Muscle of leg (tissue), 16 donors: Measurements from ENCODE around the gene PITX2. TPM values are rescaled to one million over a fixed set of nuclear protein-coding genes. Genes with fewer than 3 reads are reported as not detected.

Experiments used
- DNase-seq: peaks from one replicate; pipeline ENCODE4 v3.0.0; 2013
- H3K27ac ChIP-seq: one replicate; pipeline ENCODE4 v1.5.1; 2013; ENCODE audit warnings: mild to moderate bottlenecking, low read length, control low read depth
- H3K27me3 ChIP-seq: one replicate; pipeline ENCODE4 v1.6.1; 2013; ENCODE audit warnings: low read length; ENCODE audit not compliant: control insufficient read depth, insufficient read depth
- H3K36me3 ChIP-seq: one replicate; pipeline ENCODE4 v1.6.1; 2013; ENCODE audit warnings: low read length; ENCODE audit not compliant: control insufficient read depth, insufficient read depth
- H3K4me1 ChIP-seq: one replicate; pipeline ENCODE4 v1.6.1; 2013; ENCODE audit warnings: low read length; ENCODE audit not compliant: control insufficient read depth, insufficient read depth
- H3K4me3 ChIP-seq: one replicate; pipeline ENCODE4 v1.5.1; 2013; ENCODE audit warnings: low read length, control low read depth
- H3K9me3 ChIP-seq: replicated peaks from 2 replicates; pipeline ENCODE4 v1.6.1; 2013; ENCODE audit warnings: low read depth, low read length; ENCODE audit not compliant: control insufficient read depth
- WGBS: methylation state at CpG from one replicate; pipeline ENCODE4 v1.1.5; 2013; ENCODE audit warnings: missing lambda C conversion rate; ENCODE audit not compliant: insufficient coverage; 5-methylcytosine and 5-hydroxymethylcytosine counted together
- long read RNA-seq, 11 donors: transcript quantifications; one replicate each; lab custom pipeline, GENCODE V29; 2026
- polyA plus RNA-seq, 8 donors: library from polyadenylated mRNA; unstranded; fragments of 120-200 nt; gene quantifications; one replicate each; pipeline versions ENCODE4 v1.2.1 to v1.2.3, GENCODE V29; 2013; ENCODE audit warnings: inconsistent platforms in 1 of 8, low replicate concordance in 1 of 8; ENCODE audit not compliant: insufficient read length in 8 of 8, insufficient read depth in 1 of 8
- total RNA-seq: library from RNA; stranded (reverse); fragments of 120-200 nt; gene quantifications from one replicate; pipeline ENCODE4 v1.2.4, GENCODE V29; 2013

Gene PITX2
- total RNA-seq (23.4 TPM), polyA plus RNA-seq (10 to 100 TPM; 32.2 to 43.7 (median 40.3) TPM)
- long read RNA-seq, donor 1, transcript PITX2-204 (5 exons, 1,897 nt) = major isoform, 6 of 12 reads
- long read RNA-seq, donor 1, partial matches to known transcripts = 0 of 12 reads
- long read RNA-seq, donor 1, other reads (novel, unspliced or antisense) = 0 of 12 reads
- long read RNA-seq, donor 2, partial matches to known transcripts = 0 of 1 reads
- long read RNA-seq, donor 2, other reads (novel, unspliced or antisense) = 0 of 1 reads
- long read RNA-seq, donor 3, transcript PITX2-215 (3 exons, 2,294 nt) = major isoform, 8 of 22 reads
- long read RNA-seq, donor 3, partial matches to known transcripts = 0 of 22 reads
- long read RNA-seq, donor 3, other reads (novel, unspliced or antisense) = 0 of 22 reads
- long read RNA-seq, donor 4, partial matches to known transcripts = 0 of 10 reads
- long read RNA-seq, donor 4, other reads (novel, unspliced or antisense) = 0 of 10 reads
- long read RNA-seq, donor 5, transcript PITX2-215 (3 exons, 2,294 nt) = minor isoform, 8 of 48 reads
- long read RNA-seq, donor 5, transcript PITX2-204 (5 exons, 1,897 nt) = major isoform, 14 of 48 reads
- long read RNA-seq, donor 5, transcript PITX2-210 (1 exons, 1,398 nt) = minor isoform, 11 of 48 reads
- long read RNA-seq, donor 5, partial matches to known transcripts = 8 of 48 reads
- long read RNA-seq, donor 5, other reads (novel, unspliced or antisense) = 0 of 48 reads
- long read RNA-seq, donor 6, transcript PITX2-204 (5 exons, 1,897 nt) = minor isoform, 6 of 36 reads
- long read RNA-seq, donor 6, transcript PITX2-203 (4 exons, 2,100 nt) = minor isoform, 7 of 36 reads
- long read RNA-seq, donor 6, transcript PITX2-210 (1 exons, 1,398 nt) = major isoform, 12 of 36 reads
- long read RNA-seq, donor 6, transcript PITX2-215 (3 exons, 2,294 nt) = minor isoform, 10 of 36 reads
- long read RNA-seq, donor 6, partial matches to known transcripts = 0 of 36 reads
- long read RNA-seq, donor 6, other reads (novel, unspliced or antisense) = 0 of 36 reads
- long read RNA-seq, donor 7, transcript PITX2-215 (3 exons, 2,294 nt) = minor isoform, 6 of 32 reads
- long read RNA-seq, donor 7, transcript PITX2-210 (1 exons, 1,398 nt) = major isoform, 11 of 32 reads
- long read RNA-seq, donor 7, transcript PITX2-204 (5 exons, 1,897 nt) = minor isoform, 9 of 32 reads
- long read RNA-seq, donor 7, transcript PITX2-203 (4 exons, 2,100 nt) = minor isoform, 5 of 32 reads
- long read RNA-seq, donor 7, partial matches to known transcripts = 0 of 32 reads
- long read RNA-seq, donor 7, other reads (novel, unspliced or antisense) = 0 of 32 reads
- long read RNA-seq, donor 8, transcript PITX2-210 (1 exons, 1,398 nt) = major isoform, 10 of 16 reads
- long read RNA-seq, donor 8, transcript PITX2-215 (3 exons, 2,294 nt) = minor isoform, 5 of 16 reads
- long read RNA-seq, donor 8, partial matches to known transcripts = 0 of 16 reads
- long read RNA-seq, donor 8, other reads (novel, unspliced or antisense) = 0 of 16 reads
- long read RNA-seq, donor 9, transcript PITX2-210 (1 exons, 1,398 nt) = major isoform, 8 of 19 reads
- long read RNA-seq, donor 9, partial matches to known transcripts = 0 of 19 reads
- long read RNA-seq, donor 9, other reads (novel, unspliced or antisense) = 0 of 19 reads
- long read RNA-seq, donor 10, transcript PITX2-210 (1 exons, 1,398 nt) = major isoform, 12 of 25 reads
- long read RNA-seq, donor 10, transcript PITX2-215 (3 exons, 2,294 nt) = minor isoform, 5 of 25 reads
- long read RNA-seq, donor 10, partial matches to known transcripts = 0 of 25 reads
- long read RNA-seq, donor 10, other reads (novel, unspliced or antisense) = 0 of 25 reads
- long read RNA-seq, donor 11, transcript PITX2-210 (1 exons, 1,398 nt) = major isoform, 7 of 17 reads
- long read RNA-seq, donor 11, transcript PITX2-215 (3 exons, 2,294 nt) = minor isoform, 5 of 17 reads
- long read RNA-seq, donor 11, transcript PITX2-204 (5 exons, 1,897 nt) = minor isoform, 5 of 17 reads
- long read RNA-seq, donor 11, partial matches to known transcripts = 0 of 17 reads
- long read RNA-seq, donor 11, other reads (novel, unspliced or antisense) = 0 of 17 reads

DNA sequence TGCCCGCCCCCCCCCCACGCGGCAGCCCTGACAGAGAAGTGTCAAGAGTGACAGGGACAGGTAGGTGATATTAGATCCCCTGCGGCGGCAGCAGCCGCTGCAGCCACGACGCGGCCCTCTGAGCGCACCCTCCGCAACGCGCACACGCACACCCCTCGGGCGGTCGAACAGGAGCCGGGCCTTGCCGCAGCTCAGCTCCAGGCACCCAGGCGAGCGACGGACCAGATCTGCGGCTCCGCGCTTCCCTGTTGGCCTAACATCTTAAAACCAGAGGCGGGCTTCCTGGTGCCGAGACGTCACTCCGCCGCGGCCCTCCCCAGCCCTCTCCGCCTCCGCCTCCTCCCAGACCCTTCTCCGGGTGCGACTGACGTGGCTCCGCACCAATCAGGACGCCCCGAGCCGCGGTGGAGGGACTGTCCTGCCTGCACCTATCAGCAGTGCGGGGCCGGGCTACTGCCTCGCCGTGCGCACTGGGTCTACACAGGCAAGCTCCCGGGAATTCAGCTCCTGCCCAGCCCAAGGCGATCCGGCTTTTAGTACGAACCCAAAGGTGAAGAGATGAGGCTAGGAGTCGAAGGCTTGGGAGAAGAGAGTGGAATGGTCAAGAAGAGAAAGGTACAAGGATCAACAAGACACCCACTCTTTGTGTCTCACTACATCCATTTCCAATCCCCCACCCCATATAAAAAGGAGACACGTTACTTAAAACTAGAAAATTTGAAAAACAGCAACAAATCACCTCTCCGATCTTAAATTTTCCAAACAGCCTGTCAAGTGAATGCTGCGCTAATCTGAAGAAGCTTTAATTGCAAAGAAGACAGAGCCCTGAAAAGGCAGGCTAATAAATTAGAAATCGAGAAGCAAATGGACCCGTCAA lies at the start of gene PITX2:
PITX2 (minus strand) TSS at position 237 of the 877 bp plus-strand sequence. CDS start 617 bp downstream, outside the sequence.
- DNase-seq = peak; percentile 96
- Histone ChIP-seq H3K4me1 (peaks cover 36% of the 10 kb centered on the region), H3K27ac (peak within 1 kb of the TSS; percentile 95), H3K9me3 (no peaks in the 10 kb centered on the region), H3K36me3 (peaks cover 4% of the 10 kb centered on the region), H3K27me3 (peaks cover 84% of the 10 kb centered on the region), H3K4me3 (peak within 1 kb of the TSS; percentile 59)
- under 1% methylated on average over 40 of the region's 56 CpGs for WGBS

DNA sequence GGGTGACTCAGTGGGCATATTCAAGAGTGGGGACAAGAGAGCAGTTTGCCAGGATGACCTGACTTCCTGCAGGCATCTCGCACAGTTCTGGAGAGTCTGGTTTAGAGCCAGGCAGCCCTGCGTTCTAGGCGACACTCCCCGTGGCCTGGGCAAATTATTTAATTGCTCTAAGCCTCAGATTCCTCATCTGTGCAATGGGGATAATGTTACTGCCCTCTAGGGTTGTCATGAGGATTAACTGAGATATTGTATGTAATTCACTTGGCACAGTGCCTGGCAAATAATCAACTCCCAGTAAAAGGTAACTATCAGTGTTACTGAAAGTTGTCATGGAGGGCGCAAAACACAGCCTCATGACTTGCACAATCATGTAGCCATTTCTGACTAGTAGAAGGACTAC lies 48.8 kb upstream of the PITX2 start:
- 60% methylated on average over 1 of the region's 5 CpGs for WGBS
- no peak for DNase-seq
- no peaks in the 10 kb centered on the region for H3K4me1 ChIP-seq
- H3K9me3 ChIP-seq = no peaks in the 10 kb centered on the region
- no peaks in the 10 kb centered on the region for H3K36me3 ChIP-seq
- no peak overlapping the region for H3K4me3 ChIP-seq
- H3K27ac ChIP-seq = no peak overlapping the region
- H3K27me3 ChIP-seq = no peaks in the 10 kb centered on the region

DNA sequence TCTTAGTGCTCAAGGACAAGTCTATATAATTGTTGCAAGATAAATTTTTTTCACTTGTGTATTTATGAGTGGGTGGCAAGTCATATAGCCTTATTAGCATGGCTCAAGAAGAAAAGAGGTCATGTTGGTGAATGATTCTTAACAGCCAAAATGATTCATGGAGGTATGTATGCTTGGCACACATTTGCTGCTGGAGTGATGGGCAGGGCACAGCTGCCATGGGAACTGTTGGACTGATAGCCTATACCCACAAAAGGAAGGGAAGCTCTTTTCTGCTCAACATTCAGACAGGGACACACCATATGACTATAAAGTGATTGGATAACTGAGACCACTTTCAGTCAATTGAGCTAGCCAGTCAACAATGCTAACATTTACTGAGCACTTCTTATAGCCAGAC lies 46.8 kb upstream of the PITX2 start:
- no peak overlapping the region for H3K27ac ChIP-seq
- no peak overlapping the region for H3K4me3 ChIP-seq
- peak; percentile 48 for DNase-seq
- H3K36me3 ChIP-seq = no peaks in the 10 kb centered on the region
- H3K27me3 ChIP-seq = no peaks in the 10 kb centered on the region
- H3K4me1 ChIP-seq = no peaks in the 10 kb centered on the region
- H3K9me3 ChIP-seq = no peaks in the 10 kb centered on the region

DNA sequence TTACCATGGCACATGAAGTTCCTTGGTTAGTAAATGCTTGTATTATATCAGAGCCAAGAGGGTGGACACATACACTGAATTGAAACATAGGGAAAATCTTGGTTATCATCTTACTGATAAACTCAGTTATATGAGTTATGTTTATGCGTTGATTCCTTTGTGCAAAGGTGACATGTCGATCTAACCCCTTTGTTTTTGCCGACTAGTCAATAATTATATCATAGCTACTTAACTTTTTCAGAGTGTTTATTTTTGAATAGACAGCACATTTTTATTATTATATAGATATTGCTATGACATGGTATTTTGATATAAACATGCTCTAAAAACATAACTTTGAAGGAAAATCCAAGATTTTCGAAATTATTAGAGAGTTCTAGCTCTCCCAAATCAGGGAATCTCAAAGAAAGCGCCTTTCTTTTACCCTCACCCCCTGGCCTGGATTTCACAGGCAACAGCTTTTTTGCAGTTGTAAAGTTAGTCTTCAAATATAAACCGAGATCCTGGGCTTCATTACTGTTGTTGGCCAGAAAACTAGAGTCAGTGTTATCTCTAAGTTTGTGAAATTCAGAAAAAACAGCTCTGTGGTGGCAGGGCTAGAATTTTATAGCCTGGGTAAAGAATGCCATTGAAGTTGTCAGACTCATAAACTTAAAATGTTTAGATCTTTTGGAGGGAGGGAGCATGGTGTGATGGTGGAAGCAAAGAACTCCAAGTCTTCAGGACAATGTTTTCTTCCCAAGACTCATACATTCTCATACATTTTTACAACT lies 45.8 kb upstream of the PITX2 start:
- Histone ChIP-seq H3K27ac (no peak overlapping the region), H3K4me3 (no peak overlapping the region), H3K27me3 (no peaks in the 10 kb centered on the region), H3K36me3 (no peaks in the 10 kb centered on the region), H3K4me1 (no peaks in the 10 kb centered on the region), H3K9me3 (no peaks in the 10 kb centered on the region)
- DNase-seq = no peak
- WGBS = 30% methylated on average over 1 of the region's 6 CpGs

DNA sequence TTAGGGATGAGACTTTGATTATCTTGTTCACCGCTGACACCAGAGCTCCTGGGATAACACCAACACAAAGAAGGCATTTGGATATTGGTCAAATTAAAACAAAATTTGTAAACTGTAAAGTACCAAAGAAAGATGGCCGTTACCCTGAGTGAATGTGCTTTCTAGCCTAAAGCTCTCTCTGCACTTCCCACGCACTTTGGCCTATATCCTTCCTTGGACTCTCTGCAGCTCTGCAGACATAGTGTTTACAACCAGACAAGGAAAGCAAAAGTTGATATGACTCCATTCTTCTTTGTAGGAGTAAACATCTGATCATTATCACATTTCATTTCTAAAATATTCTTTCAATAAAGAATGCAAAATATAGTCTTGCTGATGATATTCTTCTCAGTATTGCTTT lies 44.8 kb upstream of the PITX2 start:
- H3K27ac ChIP-seq = no peak overlapping the region
- H3K4me3 ChIP-seq = no peak overlapping the region
- no peak for DNase-seq
- 58% methylated on average over 2 of the region's 3 CpGs for WGBS
- H3K36me3 ChIP-seq = no peaks in the 10 kb centered on the region
- no peaks in the 10 kb centered on the region for H3K9me3 ChIP-seq
- H3K4me1 ChIP-seq = no peaks in the 10 kb centered on the region
- no peaks in the 10 kb centered on the region for H3K27me3 ChIP-seq

DNA sequence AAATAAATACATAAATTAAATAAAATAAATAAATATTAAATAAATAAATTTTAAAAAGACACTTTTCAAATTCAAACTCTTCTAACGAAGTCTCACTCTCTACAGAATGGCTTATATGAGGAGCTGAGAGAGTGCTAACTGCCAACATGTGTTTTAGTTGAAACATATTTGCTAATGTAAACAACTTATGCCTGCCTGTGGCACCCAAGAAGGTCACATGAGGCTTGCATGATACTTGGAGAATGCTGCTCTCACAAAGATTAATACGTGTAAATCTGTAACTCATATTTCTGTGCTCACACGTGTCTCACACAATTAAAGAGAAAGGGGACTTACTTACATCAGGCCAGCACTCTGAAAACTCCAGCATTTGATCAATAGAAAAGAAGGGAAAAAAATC lies 43.2 kb upstream of the PITX2 start:
- Histone ChIP-seq H3K36me3 (no peaks in the 10 kb centered on the region), H3K27me3 (no peaks in the 10 kb centered on the region), H3K4me3 (no peak overlapping the region), H3K9me3 (no peaks in the 10 kb centered on the region), H3K4me1 (no peaks in the 10 kb centered on the region), H3K27ac (no peak overlapping the region)
- 67% methylated on average over 1 of the region's 3 CpGs for WGBS
- no peak for DNase-seq

DNA sequence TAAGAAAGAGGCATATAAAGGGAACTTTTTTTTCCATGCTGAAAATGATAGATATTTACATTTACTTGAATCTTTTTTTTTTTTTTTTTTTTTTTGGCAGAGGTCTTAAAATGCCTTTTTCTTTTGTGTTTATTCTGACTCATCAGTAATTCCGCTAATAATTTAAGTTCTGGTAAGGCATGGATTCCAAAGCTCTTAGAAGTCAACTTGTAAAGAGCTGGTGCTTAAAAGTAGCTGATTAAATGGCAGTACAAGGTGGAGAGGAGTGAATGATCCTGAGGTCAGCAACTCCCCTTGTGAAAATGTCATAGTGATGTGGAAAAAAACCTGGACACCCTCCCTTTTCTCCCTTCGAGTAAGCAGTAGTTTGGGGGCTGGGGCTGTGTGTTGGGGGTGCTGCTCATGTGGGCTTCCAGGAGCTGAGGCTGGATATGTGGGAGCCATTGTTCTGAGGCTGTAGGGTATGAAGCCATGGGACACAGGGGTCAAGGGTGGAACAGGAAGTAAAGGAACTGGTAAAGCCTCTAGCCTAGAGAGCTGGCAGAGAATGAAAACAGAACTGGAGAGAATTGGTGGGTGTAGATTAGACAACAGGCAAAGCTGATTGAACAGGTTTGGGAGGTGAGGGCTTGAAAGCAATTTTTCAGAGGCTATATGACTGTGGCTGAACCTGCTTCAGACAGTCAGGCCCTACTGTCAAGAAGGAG lies 41.0 kb upstream of the PITX2 start:
- Histone ChIP-seq H3K36me3 (no peaks in the 10 kb centered on the region), H3K4me3 (no peak overlapping the region), H3K4me1 (no peaks in the 10 kb centered on the region), H3K27me3 (peaks cover 2% of the 10 kb centered on the region), H3K27ac (no peak overlapping the region), H3K9me3 (peaks cover 2% of the 10 kb centered on the region)
- no CpG with 5 or more reads among the region's 2 CpGs for WGBS
- no peak for DNase-seq
